Hematopoietic multipotent progenitor cell treated with erythropoietin and hydrocortisone succinate and interleukin-3 and kit ligand, for 4 days (in vitro differentiated cells): ENCODE results near the gene OR1K1.
"Not testable (repeated sequence)": the region's sequence is repeated elsewhere in the genome, so short reads cannot be mapped to it uniquely, and the experiment has no call there.

Experiments
- DNase-seq: peaks from one replicate; pipeline ENCODE4 v3.0.0-alpha.2; 2015

The OR1K1 gene, protein sequence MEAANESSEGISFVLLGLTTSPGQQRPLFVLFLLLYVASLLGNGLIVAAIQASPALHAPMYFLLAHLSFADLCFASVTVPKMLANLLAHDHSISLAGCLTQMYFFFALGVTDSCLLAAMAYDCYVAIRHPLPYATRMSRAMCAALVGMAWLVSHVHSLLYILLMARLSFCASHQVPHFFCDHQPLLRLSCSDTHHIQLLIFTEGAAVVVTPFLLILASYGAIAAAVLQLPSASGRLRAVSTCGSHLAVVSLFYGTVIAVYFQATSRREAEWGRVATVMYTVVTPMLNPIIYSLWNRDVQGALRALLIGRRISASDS

GRCh38 chr9:122800066-122801060 is at the start of gene OR1K1:
Gene OR1K1 (plus strand): TSS chr9:122800123. CDS start chr9:122800123, 0 bp downstream.
- no peak for DNase-seq

GRCh38 chr9:122754825-122755224 is 45.1 kb upstream of the OR1K1 start:
- no peak for DNase-seq

- DNase-seq: no peak
Measured at GRCh38 chr9:122767817-122768216, 32.1 kb upstream of the OR1K1 start.

GRCh38 chr9:122777052-122777451 is 22.9 kb upstream of the OR1K1 start:
- no peak for DNase-seq

- no peak for DNase-seq
Measured at GRCh38 chr9:122777935-122778627, 21.8 kb upstream of the OR1K1 start.

GRCh38 chr9:122779181-122779580 is 20.7 kb upstream of the OR1K1 start:
- no peak for DNase-seq

GRCh38 chr9:122780026-122780425 is 19.9 kb upstream of the OR1K1 start:
- no peak for DNase-seq

- DNase-seq: no peak
Measured at GRCh38 chr9:122781671-122782070, 18.3 kb upstream of the OR1K1 start.

DNA sequence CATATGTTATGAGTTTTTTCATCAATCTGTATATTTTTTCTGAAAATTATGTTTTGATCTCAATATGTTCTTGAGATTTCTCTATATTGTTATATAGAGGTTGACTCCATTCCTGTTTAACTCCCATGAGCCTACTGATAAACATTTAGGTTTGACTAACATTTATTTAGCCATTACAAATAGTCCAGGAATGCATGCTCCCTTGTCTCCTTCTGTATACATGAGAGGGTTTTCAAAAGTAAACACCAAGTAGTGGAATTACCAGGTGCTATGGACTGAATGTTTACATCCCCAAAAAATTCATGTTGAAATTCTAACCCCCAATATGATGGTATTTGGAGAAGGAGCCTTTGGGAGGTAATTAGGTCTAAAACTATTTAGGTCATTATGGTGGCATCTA is 14.7 kb upstream of the OR1K1 start:
- DNase-seq: no peak

DNA sequence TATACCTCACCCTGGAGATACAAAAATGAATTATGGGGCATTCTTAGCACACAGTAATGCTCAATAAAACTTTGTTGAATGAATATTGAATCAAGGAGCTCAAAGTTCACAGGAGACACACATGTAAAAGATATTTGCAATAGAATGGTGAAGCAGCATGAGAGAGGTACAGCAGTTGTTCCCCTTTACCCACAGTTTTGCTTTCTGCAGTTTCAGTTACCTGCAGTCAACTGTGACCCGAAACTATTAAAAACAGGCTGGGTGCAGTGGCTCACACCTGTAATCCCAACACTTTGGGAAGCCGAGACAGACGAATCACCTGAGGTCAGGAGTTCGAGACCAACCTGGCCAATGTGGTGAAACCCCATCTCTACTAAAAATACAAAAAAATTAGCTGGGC is 13.6 kb upstream of the OR1K1 start:
- no peak for DNase-seq

GRCh38 chr9:122788831-122789230 is 11.1 kb upstream of the OR1K1 start, which contains the start of gene OR5C1:
Gene OR5C1 (plus strand): TSS chr9:122788933. CDS start chr9:122788933, 0 bp downstream.
- no peak for DNase-seq

DNA sequence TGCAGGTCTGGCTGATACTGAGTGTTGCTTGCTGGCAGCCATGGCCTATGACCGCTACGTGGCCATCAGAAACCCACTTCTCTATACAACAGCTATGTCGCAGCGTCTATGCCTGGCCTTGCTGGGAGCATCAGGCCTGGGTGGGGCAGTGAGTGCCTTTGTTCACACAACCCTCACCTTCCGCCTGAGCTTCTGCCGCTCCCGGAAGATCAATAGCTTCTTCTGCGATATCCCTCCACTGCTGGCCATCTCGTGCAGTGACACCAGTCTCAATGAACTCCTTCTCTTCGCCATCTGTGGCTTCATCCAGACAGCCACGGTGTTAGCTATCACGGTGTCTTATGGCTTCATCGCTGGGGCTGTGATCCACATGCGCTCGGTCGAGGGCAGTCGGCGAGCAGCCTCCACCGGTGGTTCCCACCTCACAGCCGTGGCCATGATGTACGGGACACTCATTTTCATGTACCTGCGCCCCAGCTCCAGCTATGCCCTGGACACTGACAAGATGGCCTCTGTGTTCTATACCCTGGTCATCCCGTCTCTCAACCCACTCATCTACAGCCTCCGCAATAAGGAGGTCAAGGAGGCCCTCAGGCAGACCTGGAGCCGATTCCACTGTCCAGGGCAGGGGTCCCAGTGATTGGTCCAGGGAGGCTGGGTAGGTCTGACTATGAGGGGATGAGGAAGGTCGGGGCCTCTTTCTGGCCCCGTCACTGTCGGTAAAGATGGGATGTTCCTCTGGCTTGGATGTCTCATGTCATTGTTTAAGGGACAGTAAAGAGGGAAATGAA is 10.5 kb upstream of the OR1K1 start:
- DNase-seq: no peak

DNA sequence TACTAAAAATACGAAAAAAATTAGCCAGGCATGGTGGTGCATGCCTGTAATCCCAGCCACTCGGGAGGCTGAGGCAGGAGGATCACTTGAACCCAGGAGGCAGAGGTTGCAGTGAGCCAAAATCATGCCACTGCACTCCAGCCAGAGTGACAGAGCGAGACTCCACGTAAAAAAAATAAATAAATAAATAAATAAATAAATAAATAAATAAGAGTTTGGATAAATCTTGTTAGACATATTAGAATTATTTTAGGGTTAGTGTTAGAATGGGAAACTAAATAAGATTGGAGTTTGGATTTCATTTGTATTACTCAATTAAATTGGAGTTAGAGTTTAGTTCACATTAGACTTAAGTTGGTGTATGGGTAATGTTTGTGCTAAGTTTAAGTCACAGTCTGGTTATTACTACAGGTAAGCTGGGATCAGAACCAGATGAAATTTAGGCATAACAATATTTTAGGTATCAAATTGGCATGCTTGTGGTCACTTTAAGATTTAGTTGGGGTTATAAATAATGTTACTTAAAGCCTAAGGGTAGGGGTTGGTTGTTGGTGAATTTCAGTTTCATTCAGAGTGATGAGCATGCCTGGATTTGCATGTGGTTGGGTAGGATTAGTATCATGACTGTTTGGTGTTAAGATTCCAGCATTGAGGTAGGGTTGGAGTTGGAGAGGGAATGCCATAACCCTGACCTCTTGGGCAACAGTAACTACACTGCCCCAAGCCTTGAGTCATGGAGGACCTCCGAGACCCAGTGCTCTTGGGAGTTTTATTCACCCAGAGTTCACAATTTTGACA is 7.9 kb upstream of the OR1K1 start:
- DNase-seq: no peak

DNA sequence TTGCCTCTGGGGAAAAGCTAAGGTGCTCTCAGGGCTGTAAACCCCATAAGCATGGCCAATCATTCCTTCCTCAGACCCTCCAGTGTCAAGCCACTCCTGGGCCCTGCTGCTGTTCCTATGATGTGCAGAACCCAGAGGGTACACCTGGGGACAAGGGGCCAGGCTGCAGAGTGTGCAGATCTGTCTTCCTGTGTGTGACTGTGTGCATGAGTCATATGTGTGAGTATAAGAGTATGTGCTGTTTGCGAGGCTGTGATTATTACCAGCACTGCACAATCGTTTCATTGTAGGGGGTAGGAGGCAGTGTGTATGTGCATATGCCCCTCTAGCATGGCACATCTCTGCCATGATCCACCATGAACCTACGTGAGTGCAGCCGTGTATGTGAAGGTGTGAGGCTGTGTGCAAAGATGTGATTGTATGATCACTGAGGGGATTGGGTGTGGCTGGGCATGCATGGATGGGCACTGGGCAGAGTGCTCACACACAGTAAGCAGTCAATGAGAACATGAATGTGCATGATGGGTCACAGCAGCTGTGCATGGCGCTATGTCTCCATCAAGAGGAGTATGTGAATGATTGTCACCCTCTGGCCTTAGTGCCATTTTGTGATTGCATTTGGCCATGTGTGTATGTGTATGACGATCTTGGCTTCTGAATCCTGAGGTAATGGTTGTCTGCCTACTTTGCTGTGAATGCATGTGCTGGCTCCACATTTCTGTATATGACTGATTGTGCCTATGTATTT is 2.4 kb upstream of the OR1K1 start:
- no peak for DNase-seq

DNA sequence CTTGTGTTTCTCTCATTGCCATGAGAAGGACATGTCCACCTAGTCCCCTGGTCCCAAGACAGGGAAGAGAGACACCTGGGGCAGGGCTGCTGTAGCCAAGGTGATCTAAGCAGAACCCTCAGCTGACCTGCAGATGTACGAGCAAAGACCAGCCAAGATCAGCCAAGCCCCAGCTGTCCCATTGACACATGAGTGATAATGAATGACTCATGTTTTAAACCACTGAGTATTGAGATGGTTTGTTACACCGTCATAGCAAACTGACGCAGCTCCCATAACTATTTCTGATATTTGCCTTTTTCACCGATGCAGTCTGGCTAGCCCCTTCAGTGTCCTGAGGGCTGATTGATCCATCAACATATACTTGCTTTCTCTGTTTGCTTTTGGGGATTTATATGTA is 6.7 kb downstream of the OR1K1 start:
- DNase-seq: no peak

DNA sequence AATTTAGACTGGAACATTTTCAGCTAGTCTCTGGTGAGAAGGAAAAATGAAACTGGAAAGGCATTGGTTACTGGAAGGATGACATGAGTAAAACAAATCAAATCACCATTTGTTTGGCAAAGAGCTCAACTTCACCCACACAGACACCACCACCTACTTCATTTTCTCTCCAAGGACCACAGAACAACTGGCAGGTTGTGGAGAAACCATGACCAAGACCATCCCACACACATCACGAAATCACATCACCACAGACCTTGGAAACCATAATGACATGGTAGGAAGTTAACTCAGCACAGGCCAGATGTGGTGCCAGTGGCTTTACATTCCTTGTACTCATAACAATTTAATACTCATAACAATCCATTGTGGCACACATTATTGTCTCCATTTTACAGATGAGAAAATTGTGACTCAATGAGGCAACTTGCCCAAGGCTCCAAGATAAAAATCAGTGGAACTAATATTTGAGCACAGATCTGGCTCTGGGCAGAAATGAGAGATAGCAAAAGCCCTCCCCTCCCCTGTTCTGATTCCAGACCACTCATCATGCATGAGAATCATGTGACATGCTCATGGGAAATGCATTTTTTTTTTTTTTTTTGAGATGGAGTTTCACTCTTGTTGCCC is 7.5 kb downstream of the OR1K1 start:
- DNase-seq: no peak

DNA sequence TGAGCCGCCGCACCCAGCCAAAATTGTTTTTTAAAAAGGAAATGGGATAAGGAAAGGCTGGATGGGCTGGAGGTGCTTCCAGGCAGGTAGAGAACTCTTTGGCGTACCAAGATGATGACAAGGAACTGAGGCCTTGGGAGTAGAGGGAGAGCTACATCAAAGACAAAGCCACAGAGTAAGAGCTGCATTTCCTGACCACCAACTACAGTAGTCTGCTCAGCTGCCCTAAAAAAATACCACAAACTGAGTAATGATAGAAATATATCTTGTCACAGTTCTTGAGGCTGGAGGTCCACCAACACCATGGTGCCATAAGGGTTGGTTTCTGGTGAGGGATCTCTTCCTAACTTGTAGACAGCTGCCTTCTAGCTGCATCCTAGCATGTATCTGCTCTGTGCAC is 8.2 kb downstream of the OR1K1 start:
- peak; percentile 21 for DNase-seq

- DNase-seq: not testable (repeated sequence)
Measured at GRCh38 chr9:122809261-122809660, 9.3 kb downstream of the OR1K1 start.

- peak; percentile 92 for DNase-seq
Measured at GRCh38 chr9:122810306-122810946, 10.5 kb downstream of the OR1K1 start.

DNA sequence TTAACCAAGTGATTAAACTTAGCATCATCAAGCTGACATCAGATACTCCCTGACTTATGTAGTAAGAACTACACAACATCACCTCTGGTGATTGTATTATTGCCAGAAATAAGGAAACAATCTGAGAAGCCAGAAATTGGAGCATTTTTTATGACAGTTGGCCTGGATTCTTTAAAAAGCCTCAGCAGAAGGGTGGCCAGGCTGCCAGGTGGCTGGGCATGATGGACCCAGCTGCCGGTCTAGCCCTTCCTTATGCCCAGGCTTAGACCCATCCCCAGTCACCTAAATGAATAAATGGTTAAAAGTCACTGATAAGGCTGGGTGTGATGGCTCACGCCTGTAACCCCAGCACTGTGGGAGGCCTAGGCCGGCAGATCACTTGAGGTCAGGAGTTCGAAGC is 12.8 kb downstream of the OR1K1 start:
- no peak for DNase-seq
